ENCODE results near the gene TICAM1.

DNA sequence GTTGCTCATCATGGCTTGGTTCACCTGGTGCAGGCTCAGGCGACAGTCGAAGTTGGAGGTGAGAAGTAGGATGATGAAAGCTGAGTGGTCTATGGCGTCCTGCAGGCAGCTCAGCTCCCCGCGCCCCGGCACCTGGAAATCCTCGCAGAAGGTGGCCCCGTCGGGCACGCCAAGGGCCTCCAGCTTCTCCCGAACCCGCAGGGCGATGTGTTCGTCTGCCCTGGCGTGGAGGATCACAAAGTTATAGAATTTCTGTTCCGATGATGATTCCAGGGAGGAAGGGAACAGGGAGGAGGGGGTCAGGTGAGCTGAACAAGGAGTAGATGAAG is 14.6 kb downstream of the TICAM1 start:
- TF ChIP-seq, protein P1, sequence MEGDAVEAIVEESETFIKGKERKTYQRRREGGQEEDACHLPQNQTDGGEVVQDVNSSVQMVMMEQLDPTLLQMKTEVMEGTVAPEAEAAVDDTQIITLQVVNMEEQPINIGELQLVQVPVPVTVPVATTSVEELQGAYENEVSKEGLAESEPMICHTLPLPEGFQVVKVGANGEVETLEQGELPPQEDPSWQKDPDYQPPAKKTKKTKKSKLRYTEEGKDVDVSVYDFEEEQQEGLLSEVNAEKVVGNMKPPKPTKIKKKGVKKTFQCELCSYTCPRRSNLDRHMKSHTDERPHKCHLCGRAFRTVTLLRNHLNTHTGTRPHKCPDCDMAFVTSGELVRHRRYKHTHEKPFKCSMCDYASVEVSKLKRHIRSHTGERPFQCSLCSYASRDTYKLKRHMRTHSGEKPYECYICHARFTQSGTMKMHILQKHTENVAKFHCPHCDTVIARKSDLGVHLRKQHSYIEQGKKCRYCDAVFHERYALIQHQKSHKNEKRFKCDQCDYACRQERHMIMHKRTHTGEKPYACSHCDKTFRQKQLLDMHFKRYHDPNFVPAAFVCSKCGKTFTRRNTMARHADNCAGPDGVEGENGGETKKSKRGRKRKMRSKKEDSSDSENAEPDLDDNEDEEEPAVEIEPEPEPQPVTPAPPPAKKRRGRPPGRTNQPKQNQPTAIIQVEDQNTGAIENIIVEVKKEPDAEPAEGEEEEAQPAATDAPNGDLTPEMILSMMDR (CRISPR knock-in tag; IDR thresholded peaks at IDR 0.05) = no peak
- TF ChIP-seq, protein P2, sequence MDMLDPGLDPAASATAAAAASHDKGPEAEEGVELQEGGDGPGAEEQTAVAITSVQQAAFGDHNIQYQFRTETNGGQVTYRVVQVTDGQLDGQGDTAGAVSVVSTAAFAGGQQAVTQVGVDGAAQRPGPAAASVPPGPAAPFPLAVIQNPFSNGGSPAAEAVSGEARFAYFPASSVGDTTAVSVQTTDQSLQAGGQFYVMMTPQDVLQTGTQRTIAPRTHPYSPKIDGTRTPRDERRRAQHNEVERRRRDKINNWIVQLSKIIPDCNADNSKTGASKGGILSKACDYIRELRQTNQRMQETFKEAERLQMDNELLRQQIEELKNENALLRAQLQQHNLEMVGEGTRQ (IDR thresholded peaks at IDR 0.05; ENCODE audit: low read depth, low read length) = no peak
- TF ChIP-seq, protein P2 (CRISPR knock-in tag; IDR thresholded peaks at IDR 0.05; ENCODE audit: borderline replicate concordance) = no peak
- no peak for TF ChIP-seq TAF1 (CRISPR knock-in tag; IDR thresholded peaks at IDR 0.05)
- TF ChIP-seq HDAC2 (CRISPR knock-in tag; IDR thresholded peaks at IDR 0.05) = no peak
- TF ChIP-seq RCOR2 (CRISPR knock-in tag; IDR thresholded peaks at IDR 0.05) = no peak
- no peak for TF ChIP-seq MAFF (IDR thresholded peaks at IDR 0.05; ENCODE audit: low read depth, low read length)
- TF ChIP-seq ZNF780A (CRISPR knock-in tag; IDR thresholded peaks at IDR 0.05) = no peak
- no peak for TF ChIP-seq REPIN1 (CRISPR knock-in tag; IDR thresholded peaks at IDR 0.05; ENCODE audit: borderline replicate concordance, low read depth)
- TF ChIP-seq NR2C2 (CRISPR knock-in tag; IDR thresholded peaks at IDR 0.05; ENCODE audit: borderline replicate concordance) = no peak

Measured in HepG2 (cell line).